ENCODE measurements around the gene HEXIM2.

Gene HEXIM2

DNA sequence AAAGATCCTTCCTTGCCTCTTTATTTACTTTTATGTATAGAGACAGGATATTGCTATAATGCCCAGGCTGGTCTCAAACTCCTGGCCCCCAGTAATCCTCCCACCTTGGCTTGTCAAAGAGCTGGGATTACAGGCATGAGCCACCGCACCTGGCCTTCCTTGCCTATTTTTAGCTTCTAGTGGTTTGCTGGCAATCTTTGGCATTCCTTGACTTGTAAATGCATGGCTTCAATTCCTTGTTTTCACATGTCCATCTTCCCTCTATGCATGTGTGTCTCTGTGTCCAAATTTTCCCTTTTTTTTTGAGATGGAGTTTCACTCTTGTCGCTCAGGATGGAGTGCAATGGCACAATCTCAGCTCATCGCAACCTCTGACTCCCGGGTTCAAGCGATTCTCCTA, 22.5 kb downstream of the HEXIM2 start:
- TF ChIP-seq, protein P1, sequence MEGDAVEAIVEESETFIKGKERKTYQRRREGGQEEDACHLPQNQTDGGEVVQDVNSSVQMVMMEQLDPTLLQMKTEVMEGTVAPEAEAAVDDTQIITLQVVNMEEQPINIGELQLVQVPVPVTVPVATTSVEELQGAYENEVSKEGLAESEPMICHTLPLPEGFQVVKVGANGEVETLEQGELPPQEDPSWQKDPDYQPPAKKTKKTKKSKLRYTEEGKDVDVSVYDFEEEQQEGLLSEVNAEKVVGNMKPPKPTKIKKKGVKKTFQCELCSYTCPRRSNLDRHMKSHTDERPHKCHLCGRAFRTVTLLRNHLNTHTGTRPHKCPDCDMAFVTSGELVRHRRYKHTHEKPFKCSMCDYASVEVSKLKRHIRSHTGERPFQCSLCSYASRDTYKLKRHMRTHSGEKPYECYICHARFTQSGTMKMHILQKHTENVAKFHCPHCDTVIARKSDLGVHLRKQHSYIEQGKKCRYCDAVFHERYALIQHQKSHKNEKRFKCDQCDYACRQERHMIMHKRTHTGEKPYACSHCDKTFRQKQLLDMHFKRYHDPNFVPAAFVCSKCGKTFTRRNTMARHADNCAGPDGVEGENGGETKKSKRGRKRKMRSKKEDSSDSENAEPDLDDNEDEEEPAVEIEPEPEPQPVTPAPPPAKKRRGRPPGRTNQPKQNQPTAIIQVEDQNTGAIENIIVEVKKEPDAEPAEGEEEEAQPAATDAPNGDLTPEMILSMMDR (conservative IDR thresholded peaks at IDR 0.05) = no peak
- no peak overlapping the region for H3K27ac ChIP-seq

GRCh38 chr17:45186801-45187354, 25.2 kb downstream of the HEXIM2 start:
- H3K27ac ChIP-seq = no peak overlapping the region
- TF ChIP-seq, protein P1 (conservative IDR thresholded peaks at IDR 0.05) = no peak

- no peak overlapping the region for H3K27ac ChIP-seq
- TF ChIP-seq, protein P1 (conservative IDR thresholded peaks at IDR 0.05) = no peak
Observed at GRCh38 chr17:45189009-45189408, 27.3 kb downstream of the HEXIM2 start.

DNA sequence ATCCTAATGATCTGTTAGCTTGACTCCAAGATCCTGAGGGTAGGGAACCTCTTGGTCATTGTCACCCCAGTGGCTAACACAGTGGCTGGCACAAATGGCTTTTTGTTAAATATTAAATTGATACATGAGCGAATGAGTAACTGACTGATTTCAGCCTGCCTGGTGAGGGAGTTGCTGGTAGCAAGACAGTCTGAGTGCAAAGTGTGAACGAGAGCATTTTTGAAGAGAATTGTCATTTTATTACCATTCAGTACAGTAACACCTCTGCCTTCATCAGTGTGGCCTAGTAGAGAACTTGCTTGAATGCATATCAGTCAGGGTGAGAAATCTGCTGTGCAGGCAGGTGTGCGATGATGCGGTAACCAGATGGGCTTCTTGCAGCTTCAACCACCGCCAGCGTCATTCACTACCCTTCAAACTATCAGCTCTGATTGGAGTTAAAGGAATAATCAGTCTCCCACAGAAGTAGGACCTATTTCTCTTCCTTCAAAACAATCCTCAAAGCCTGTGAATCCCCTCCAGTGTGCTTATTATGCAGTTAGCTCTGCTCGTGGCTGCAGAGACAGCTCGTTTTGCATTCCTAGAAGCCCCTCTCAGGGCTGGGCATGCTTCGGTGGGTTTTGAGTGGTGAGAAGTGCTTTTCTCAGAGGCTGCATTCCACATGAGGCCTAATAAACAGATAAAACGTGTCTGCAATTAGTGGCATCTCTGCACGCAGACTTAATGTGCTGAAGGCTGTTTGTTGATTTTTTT, 29.0 kb downstream of the HEXIM2 start:
- TF ChIP-seq, protein P1 (conservative IDR thresholded peaks at IDR 0.05) = no peak
- H3K27ac ChIP-seq = no peak overlapping the region

DNA sequence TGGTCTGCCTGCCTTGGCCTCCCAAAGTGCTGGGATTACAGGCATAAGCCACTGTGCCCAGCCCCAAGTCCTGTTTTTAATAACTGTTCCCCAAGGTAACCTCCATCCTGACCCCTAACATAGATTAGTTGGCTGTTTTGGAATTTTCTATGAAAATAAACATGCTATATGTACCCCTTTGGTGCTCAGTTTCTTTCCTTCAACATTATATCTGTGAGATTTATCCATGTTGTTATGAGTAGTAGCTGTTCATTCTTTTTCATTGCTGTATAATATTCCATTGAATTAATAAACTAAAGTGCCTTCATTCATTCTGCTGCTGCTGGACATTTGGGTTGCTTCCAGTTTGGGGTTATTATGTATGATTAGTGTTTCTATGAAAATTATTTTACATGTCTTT, 33.7 kb downstream of the HEXIM2 start:
- no peak overlapping the region for H3K27ac ChIP-seq

DNA sequence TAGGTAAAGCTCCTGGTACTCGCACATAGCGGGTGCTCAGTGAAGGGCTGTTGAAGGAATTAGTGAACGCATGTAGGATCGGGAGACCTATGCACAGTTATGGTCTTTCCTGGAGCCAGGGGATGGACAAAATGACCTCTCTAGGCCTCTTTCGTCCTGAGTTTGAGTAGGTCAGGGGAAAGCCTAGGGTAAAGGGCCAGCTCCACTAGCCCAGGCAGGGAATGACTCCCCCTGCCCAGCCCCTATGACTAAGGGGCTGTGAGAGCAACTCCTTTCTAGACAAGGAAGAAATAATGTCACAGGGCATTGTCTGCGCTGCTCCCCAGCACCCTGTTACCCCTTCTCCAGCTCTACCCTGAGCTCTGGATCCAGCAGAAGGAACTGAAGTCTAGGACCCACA, 35.4 kb downstream of the HEXIM2 start:
- H3K27ac ChIP-seq = peak overlapping the region; percentile 60
- TF ChIP-seq, protein P1 (conservative IDR thresholded peaks at IDR 0.05) = no peak

More for the DNA sequence above, 33.7 kb downstream of the HEXIM2 start:
- TF ChIP-seq, protein P1 (conservative IDR thresholded peaks at IDR 0.05) = no peak

DNA sequence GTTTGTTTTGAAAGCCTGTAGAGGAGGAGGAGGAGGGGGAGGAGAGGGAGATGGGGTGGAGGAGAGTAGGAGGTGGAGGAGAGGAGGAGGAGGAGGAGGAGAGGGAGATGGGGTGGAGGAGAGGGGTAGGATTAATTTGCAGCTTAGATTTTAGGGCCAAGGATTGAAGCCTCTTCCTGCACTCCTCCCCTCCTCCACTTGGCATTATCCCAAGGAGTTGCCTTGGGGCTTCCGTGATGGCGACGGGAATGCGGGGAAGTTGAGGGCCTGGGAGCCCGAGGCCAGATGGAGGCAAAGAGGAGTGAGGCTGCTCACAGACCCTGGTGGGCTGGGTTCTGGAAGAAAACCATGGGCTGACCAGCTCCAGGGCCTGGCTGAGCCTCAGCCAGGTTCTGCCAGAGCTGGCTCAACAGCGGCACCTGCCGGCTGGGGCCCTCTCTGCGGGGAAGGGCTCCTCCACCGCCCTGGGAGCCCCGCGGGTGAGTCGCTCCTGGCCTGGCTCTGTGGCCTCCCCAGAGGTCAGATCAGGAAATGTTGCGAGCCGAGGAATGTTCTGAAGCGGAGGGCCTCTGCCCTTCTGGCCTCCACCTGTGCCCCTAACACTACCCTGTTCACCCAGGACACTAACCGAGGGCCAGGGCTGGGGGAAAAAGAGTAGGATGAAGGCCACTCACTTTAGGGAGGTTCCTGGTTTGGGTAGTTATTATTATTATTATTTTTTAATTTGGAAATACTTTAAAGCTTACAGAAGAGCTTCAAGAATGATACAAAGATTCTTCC, 36.1 kb downstream of the HEXIM2 start:
- peak overlapping the region; percentile 60 for H3K27ac ChIP-seq
- TF ChIP-seq, protein P1 (conservative IDR thresholded peaks at IDR 0.05) = peak; percentile 100

Measured in VCaP (cell line).